SK-N-SH (cell line): ENCODE results near the gene SNRNP35.
"Not testable (repeated sequence)": the region's sequence is repeated elsewhere in the genome, so short reads cannot be mapped to it uniquely, and the experiment has no call there.

Experiments used
- CTCF ChIP-seq: fragments of 200-600 bp; sonication (generic); IDR thresholded peaks from 2 replicates; pipeline ENCODE4 v1.6.1; 2017; ENCODE audit warnings: antibody characterized with exemption, mild to moderate bottlenecking, moderate library complexity
- FOSL2 ChIP-seq: IDR thresholded peaks from 2 replicates; pipeline ENCODE4 v1.4.0; 2012; ENCODE audit warnings: low read depth, mild to moderate bottlenecking, moderate library complexity, borderline replicate concordance
- FOXM1 ChIP-seq: IDR thresholded peaks from 2 replicates; pipeline ENCODE4 v1.4.0; 2012; ENCODE audit warnings: low read depth, mild to moderate bottlenecking
- MEF2A ChIP-seq: IDR thresholded peaks from 2 replicates; pipeline ENCODE4 v1.4.0; 2012; ENCODE audit warnings: low read depth, borderline replicate concordance
- PBX3 ChIP-seq: IDR thresholded peaks from 2 replicates; pipeline ENCODE4; 2012
- POLR2AphosphoS5 ChIP-seq: IDR thresholded peaks from 2 replicates; pipeline ENCODE4 v1.6.1; 2012; ENCODE audit warnings: low read depth, low read length
- TCF12 ChIP-seq: IDR thresholded peaks from 2 replicates; pipeline ENCODE4 v1.4.0; 2012
- TEAD4 ChIP-seq: IDR thresholded peaks from 2 replicates; pipeline ENCODE4 v1.4.0; 2012; ENCODE audit warnings: mild to moderate bottlenecking, borderline replicate concordance; ENCODE audit not compliant: insufficient read depth
- YY1 ChIP-seq: IDR thresholded peaks from 2 replicates; pipeline ENCODE4 v1.4.0; 2012; ENCODE audit warnings: low read depth, mild to moderate bottlenecking
- TF ChIP-seq, protein P1 (sequence below): fragments of 150-350 bp; IDR thresholded peaks from 2 replicates; pipeline ENCODE4 v1.6.1; 2017; ENCODE audit warnings: antibody characterized with exemption, low read length, low read depth, borderline replicate concordance
- TF ChIP-seq, protein P2 (sequence below): IDR thresholded peaks from 2 replicates; pipeline ENCODE4 v1.6.1; 2012; ENCODE audit warnings: mild to moderate bottlenecking, low read depth, low read length, moderate library complexity

- TF ChIP-seq, protein P1, sequence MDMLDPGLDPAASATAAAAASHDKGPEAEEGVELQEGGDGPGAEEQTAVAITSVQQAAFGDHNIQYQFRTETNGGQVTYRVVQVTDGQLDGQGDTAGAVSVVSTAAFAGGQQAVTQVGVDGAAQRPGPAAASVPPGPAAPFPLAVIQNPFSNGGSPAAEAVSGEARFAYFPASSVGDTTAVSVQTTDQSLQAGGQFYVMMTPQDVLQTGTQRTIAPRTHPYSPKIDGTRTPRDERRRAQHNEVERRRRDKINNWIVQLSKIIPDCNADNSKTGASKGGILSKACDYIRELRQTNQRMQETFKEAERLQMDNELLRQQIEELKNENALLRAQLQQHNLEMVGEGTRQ, result not testable (repeated sequence)
- not testable (repeated sequence) for TF ChIP-seq CTCF, TCF12, FOSL2, PBX3, TEAD4, YY1, MEF2A, FOXM1, POLR2AphosphoS5
- TF ChIP-seq, protein P2, sequence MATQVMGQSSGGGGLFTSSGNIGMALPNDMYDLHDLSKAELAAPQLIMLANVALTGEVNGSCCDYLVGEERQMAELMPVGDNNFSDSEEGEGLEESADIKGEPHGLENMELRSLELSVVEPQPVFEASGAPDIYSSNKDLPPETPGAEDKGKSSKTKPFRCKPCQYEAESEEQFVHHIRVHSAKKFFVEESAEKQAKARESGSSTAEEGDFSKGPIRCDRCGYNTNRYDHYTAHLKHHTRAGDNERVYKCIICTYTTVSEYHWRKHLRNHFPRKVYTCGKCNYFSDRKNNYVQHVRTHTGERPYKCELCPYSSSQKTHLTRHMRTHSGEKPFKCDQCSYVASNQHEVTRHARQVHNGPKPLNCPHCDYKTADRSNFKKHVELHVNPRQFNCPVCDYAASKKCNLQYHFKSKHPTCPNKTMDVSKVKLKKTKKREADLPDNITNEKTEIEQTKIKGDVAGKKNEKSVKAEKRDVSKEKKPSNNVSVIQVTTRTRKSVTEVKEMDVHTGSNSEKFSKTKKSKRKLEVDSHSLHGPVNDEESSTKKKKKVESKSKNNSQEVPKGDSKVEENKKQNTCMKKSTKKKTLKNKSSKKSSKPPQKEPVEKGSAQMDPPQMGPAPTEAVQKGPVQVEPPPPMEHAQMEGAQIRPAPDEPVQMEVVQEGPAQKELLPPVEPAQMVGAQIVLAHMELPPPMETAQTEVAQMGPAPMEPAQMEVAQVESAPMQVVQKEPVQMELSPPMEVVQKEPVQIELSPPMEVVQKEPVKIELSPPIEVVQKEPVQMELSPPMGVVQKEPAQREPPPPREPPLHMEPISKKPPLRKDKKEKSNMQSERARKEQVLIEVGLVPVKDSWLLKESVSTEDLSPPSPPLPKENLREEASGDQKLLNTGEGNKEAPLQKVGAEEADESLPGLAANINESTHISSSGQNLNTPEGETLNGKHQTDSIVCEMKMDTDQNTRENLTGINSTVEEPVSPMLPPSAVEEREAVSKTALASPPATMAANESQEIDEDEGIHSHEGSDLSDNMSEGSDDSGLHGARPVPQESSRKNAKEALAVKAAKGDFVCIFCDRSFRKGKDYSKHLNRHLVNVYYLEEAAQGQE, result not testable (repeated sequence)
Measured at GRCh38 chr12:123409284-123410040, 48.5 kb upstream of the SNRNP35 start.
